ENCODE results near the gene STXBP1. TPM values are rescaled to one million over a fixed set of nuclear protein-coding genes. Genes with fewer than 3 reads are reported as not detected.

The STXBP1 gene
- total and polyA plus RNA-seq, 9 of the 15 experiments (the other 6 are each of a cell fraction or from before 2014, with no cell fraction given), result 4.6 to 35.1 (median 9.7) TPM

- TF ChIP-seq, protein P1, sequence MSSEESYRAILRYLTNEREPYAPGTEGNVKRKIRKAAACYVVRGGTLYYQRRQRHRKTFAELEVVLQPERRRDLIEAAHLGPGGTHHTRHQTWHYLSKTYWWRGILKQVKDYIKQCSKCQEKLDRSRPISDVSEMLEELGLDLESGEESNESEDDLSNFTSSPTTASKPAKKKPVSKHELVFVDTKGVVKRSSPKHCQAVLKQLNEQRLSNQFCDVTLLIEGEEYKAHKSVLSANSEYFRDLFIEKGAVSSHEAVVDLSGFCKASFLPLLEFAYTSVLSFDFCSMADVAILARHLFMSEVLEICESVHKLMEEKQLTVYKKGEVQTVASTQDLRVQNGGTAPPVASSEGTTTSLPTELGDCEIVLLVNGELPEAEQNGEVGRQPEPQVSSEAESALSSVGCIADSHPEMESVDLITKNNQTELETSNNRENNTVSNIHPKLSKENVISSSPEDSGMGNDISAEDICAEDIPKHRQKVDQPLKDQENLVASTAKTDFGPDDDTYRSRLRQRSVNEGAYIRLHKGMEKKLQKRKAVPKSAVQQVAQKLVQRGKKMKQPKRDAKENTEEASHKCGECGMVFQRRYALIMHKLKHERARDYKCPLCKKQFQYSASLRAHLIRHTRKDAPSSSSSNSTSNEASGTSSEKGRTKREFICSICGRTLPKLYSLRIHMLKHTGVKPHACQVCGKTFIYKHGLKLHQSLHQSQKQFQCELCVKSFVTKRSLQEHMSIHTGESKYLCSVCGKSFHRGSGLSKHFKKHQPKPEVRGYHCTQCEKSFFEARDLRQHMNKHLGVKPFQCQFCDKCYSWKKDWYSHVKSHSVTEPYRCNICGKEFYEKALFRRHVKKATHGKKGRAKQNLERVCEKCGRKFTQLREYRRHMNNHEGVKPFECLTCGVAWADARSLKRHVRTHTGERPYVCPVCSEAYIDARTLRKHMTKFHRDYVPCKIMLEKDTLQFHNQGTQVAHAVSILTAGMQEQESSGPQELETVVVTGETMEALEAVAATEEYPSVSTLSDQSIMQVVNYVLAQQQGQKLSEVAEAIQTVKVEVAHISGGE (CRISPR knock-in tag; IDR thresholded peaks at IDR 0.05), result peak in 1 of 3 experiments; percentile 76; a peak in 2 of 6 replicates
- peak; percentile 87 for TF ChIP-seq ASH1L (IDR thresholded peaks at IDR 0.05; ENCODE audit: borderline replicate concordance, low read depth, partially characterized antibody)
- no peak for TF ChIP-seq KLF10 (CRISPR knock-in tag; IDR thresholded peaks at IDR 0.05)
- no peak for TF ChIP-seq CEBPZ (IDR thresholded peaks at IDR 0.05; ENCODE audit: borderline replicate concordance, low read depth, low read length)
- 0 out of 2 replicates have a peak, but pooled peaks have one; percentile 43 for TF ChIP-seq TGIF2 (CRISPR knock-in tag; IDR thresholded peaks at IDR 0.05)
- TF ChIP-seq BDP1 (IDR thresholded peaks at IDR 0.05; ENCODE audit: insufficient read depth, insufficient read length), result no peak
- TF ChIP-seq RFX5 (IDR thresholded peaks at IDR 0.05; ENCODE audit: low read depth, low read length), result no peak
- 0 out of 2 replicates have a peak, but pooled peaks have one; percentile 55 for TF ChIP-seq SP1 (CRISPR knock-in tag; IDR thresholded peaks at IDR 0.05)
- TF ChIP-seq TCF15 (CRISPR knock-in tag; IDR thresholded peaks at IDR 0.05), result peak; percentile 72; the same call in 1 of the 2 replicates
- no peak for TF ChIP-seq MCM2 (IDR thresholded peaks at IDR 0.05; ENCODE audit: low read depth)
- no peak for TF ChIP-seq ZNF165 (CRISPR knock-in tag; IDR thresholded peaks at IDR 0.05; ENCODE audit: borderline replicate concordance)
- TF ChIP-seq HDGF (IDR thresholded peaks at IDR 0.05), result 0 out of 2 replicates have a peak, but pooled peaks have one; percentile 26
- TF ChIP-seq ESRRA (IDR thresholded peaks at IDR 0.05; ENCODE audit: borderline replicate concordance, low read depth), result peak; percentile 16
- no peak for TF ChIP-seq NFXL1 (CRISPR knock-in tag; IDR thresholded peaks at IDR 0.05)
- peak; percentile 79 for TF ChIP-seq NR3C1 (CRISPR knock-in tag; IDR thresholded peaks at IDR 0.05)
- no peak for TF ChIP-seq ZNF217 (CRISPR knock-in tag; IDR thresholded peaks at IDR 0.05)
- TF ChIP-seq ZNF408 (CRISPR knock-in tag; IDR thresholded peaks at IDR 0.05; ENCODE audit: low read depth), result no peak
- TF ChIP-seq NR1H2 (CRISPR knock-in tag; IDR thresholded peaks at IDR 0.05), result no peak
- TF ChIP-seq XRCC4 (IDR thresholded peaks at IDR 0.05; ENCODE audit: extremely low read depth, insufficient read depth, insufficient read length), result no peak
- peak; percentile 60; the same call in 1 of the 2 replicates for TF ChIP-seq ZBTB12 (CRISPR knock-in tag; IDR thresholded peaks at IDR 0.05)
Observed at GRCh38 chr9:127698985-127699670, 87.1 kb downstream of the STXBP1 start (continued).

Measured in K562 (cell line).